GDM1 (cell line): ENCODE results near the gene PPIP5K2.
"Not testable (repeated sequence)": the region's sequence is repeated elsewhere in the genome, so short reads cannot be mapped to it uniquely, and the experiment has no call there.

Source experiments
- DNase-seq: peaks from one replicate; lab custom pipeline; 2025; lab: John Stamatoyannopoulos, UW

Gene PPIP5K2

DNA sequence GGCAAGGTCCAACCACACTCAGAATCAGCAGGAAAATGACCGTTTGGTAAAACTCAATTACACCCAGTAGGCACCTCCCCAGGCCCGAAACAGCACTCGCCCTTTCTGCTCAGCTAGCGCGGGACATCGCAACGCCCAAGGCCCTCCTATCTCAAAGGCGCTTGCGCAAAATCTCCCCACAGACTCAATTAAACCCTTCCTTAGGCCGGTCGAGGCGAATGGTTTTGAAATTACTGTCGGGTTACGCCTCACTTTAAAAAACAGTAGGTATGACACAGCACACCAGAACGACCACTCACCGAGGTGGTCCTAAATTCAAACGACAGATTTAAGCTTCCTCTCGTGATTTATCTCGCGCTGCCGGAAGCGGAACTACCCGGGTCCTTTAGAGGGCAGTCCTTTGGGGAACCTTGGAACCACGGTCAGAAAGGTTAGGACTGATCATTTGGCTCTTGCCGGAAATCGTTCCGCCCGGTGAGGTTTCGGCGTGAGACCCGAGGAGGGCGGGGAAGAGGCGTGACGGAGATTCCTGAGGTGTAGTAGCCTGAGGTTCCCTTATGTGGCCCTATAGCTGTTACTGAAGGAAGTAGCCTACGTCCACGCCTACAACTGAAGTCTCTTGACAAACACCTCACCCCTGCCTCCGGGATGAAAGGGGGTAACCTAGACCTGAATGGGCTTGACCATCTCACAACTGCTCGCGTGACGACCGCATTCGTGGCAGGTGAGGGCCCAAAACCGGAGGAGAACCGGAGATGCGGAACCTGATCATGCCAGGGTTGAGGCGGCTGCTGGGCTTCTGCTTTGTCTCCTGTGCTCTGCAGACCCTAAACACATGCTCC is at the start of gene PPIP5K2, which contains the start of gene GIN1:
TSS of gene PPIP5K2 (plus strand) at position 537 of the 842 bp plus-strand sequence. CDS start 9,289 bp downstream, outside the sequence.
TSS of gene GIN1 (minus strand) at position 374 of the 842 bp plus-strand sequence. CDS start 11,431 bp downstream, outside the sequence.
- DNase-seq, result peak; percentile 98

DNA sequence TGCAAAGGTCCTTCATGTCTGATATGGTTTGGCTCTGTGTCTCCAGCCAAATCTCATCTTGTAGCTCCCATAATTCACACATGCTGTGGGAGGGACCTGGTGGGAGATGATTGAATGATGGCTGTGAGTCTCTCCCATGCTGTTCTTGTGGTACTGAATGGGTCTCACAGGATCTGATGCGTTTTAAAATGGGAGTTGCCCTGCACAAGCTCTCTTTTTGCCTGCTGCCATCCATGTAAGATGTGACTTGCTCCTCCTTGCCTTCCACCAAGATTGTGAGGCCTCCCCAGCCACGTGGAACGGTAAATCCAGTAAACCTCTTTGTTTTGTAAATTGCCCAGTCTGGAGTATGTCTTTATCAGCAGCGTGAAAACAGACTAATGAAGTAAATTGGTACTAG is 46.6 kb upstream of the PPIP5K2 start:
- DNase-seq, result not testable (repeated sequence)

DNA sequence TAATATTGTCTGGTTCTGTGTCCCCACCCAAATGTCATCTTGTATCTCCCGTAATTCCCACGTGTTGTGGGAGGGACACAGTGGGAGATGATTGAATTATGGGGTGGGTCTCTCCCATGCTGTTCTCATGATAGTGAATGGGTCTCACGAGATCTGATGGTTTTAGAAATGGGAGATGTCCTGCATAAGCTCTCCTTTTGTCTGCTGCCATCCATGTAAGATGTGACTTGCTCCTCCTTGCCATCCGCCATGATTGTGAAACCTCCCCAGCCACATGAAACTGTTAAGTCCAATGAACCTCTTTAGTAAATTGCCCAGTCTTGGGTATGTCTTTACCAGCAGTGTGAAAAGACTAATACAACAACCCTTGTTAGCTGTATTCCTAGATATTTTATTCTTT is 44.7 kb upstream of the PPIP5K2 start:
- no peak for DNase-seq

DNA sequence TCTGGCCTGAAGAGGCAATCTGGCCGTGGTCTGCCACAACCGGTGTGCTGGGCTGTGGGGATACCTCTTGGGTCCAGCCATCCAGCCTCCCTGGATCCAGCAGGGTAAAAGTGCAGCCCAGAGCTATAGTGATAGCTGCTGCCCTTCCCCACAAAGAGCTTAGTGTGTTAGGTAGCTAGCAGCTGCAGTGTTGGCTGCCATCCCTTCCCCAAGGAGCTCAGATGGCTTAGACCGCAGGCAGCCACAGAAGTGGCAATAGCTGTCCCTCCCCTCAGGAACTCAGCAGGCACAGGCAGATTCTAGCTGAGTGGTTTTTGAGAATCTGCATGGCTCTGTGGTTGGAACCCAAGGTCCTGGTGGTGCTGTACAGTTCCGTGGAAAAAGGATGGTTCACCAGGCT is 40.3 kb upstream of the PPIP5K2 start:
- DNase-seq, result no peak

DNA sequence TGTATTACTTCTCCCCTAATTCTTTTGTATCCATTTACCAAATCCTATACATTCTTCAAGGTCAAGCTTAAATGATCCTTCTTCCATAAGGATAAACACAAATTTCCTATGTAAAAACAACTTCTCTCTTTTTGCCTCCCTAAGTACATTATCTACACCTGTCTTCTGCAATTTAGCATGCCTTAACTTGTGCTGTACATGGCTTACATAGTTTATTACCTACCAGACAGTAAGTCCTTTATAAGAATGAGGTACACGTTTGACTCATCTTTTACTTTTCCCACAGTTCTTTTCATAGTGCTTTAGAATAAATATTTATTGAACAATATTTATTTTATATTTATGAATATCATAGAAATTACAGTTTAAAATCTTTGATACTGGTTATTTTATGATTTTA is 33.6 kb upstream of the PPIP5K2 start:
- DNase-seq, result no peak

DNA sequence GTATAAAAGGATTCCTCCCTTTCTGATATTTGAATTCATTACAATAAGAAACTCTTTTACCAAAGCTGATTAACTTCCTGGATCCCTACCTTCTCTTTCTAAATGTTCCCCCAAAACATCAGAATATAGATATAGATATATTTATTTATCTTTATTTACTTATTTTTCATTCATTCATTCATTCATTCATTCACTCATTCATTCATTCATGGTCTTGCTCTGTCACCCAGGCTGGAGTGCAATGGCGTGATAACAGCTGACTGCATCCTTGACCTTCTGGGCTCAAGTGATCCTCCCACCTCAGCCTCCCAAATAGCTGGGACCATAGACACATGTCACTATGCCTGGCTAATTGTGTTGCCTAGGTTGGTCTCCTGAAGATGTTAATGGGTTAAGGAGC is 30.8 kb upstream of the PPIP5K2 start:
- no peak for DNase-seq

DNA sequence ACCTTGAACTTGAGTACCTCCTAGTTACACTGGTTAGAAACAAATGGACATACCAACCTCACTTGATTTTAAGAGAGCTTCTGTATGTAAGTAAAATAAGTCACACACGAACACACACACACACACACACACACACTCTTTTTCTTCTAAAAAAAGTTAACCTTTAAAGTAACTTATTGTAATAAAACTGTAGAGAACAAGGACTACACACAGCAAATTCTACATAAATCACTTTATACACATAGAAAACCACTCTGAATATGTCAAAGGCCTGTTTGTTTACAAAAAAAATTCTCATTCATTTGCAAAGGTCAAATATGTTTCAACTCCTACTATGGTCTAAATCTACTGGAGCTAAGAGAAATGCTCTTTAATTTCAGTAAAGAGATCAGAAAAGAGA is 29.3 kb upstream of the PPIP5K2 start:
- no peak for DNase-seq

DNA sequence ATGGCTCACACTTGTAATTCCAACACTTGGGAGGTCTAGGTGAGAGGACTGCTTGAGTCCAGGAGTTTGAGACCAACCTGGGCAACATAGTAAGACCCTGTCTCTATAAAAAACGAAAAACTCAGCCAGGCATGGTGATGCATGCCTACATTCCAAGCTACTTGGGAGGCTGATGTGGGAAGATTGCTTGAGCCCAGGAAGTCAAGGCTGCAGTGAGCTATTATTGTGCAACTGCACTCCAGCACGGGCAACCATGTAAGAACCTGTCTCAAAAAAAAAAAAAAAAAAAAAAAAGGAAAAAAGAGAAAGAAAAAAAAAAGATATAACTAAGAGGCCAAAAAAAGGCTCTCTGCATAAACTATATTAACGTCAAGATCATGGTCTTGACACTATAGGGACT is 27.4 kb upstream of the PPIP5K2 start:
- no peak for DNase-seq

DNA sequence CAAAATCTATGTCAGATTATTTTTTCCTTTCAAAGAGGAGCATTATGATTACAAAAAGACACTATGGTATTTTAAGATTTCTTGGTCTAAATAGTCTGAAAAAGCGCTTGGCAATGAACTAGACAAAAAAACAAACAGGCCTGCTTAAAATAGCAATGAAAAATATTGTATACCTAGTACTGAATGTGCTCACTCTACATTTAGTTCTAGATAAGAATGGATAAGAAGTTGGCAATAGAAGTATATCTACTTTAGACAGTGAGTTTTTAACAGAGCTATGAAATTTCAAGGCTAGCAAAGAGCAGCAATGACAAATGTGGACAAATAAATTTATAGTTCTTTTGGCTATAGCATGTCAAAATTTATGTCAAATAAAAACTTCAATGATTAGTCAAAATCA is 26.4 kb upstream of the PPIP5K2 start:
- DNase-seq, result no peak

DNA sequence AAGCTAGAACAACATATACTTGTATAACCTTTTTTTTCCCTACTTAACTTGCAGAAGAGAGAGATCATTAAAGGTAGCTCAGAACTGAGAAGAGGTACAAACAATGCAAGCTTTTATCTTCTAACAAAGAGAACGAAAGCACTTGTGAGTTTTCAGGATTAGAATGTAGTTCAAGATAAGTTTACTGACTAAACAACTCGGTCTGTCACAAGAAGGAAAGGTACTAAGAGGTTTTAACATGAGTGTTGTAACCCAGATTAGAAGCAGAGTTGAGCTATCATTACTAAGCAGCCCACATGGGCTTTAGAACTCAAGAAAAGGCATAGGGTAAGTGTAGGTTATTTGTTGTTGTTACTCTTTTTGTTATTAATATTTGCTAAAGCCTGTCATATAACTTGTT is 25.4 kb upstream of the PPIP5K2 start:
- no peak for DNase-seq

DNA sequence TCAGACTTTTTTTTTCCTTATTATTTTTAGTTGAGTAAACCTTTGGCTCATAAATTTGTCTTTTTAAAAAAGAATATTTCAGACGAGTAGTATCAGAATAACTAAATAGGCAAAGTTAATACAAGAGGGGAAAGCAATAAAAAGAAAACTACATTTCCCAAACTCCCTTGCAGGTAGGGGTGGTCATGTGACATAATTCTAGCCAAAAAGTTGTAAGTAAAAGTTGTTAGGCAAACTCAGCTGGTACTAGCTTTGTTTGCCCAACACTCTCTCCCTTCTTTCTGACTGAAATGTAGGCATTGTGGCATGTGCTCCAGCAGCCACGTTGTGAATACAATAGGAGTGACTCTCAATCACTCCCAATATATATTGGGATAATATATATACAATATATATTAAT is 21.1 kb upstream of the PPIP5K2 start:
- no peak for DNase-seq

DNA sequence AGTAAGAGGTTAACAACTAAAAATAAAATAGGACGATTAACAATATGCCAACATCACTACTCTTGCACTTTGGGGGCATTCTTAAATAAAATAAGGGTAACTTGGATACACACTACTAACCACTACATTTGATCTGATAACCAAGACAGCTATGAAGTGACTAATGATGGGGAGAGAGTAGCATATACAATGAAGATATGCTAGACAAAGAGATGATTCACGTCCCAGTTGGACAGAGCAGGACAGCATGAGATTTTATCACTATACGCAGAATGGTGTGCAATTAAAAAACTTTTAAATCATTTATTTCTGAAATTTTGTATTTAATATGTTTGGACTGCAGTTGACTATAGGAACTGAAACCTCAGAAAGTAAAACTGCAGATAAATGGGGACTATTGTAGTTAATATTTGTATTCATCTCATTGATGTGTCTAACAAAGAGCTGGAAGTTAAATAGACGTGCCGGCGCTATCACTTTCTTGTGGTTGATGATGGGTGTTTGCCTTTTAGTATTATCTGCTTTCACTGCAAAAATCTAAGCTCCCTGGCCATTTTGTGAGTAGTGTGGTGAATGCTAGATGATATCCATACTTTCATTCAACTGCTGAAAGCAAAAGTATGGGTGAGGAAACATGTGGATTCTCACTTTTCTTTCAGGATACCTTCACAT is 18.9 kb upstream of the PPIP5K2 start:
- no peak for DNase-seq

DNA sequence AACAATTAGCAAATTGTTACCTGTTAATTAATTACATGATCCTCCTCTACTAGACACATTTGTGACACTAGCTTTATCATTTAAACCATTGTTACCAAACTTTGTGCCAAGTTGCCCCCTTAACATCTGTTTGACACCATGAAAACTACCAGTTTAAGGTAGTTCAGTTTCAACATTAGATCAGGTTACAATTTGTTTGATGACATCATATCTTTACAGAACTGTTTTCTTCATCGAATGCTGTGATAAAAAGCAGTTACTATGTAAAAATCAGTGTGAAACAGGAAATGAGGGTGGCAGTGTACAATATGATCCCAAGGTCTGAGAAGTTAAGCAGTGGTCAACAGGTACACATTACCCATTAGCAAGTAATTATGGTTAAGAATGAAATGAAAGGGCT is 17.9 kb upstream of the PPIP5K2 start:
- DNase-seq, result no peak

DNA sequence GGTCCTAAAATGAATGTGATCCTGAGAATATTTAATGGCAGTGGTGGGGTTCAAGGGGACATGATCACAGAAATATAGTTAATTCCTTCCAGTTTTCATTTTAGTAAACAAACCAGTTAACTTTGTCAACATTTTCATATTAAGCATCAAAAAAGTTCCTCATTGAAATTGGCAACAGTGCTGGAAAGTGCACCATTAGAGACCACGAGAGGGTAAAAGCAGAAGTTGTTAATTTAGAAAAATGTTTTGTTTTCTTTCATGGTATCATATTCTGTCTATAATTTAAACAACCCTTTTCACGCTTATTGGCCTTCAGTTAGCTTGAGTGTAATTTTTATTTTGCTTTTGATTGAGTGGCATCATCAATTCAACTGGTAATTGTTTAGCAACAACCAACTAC is 12.0 kb upstream of the PPIP5K2 start:
- DNase-seq, result no peak

DNA sequence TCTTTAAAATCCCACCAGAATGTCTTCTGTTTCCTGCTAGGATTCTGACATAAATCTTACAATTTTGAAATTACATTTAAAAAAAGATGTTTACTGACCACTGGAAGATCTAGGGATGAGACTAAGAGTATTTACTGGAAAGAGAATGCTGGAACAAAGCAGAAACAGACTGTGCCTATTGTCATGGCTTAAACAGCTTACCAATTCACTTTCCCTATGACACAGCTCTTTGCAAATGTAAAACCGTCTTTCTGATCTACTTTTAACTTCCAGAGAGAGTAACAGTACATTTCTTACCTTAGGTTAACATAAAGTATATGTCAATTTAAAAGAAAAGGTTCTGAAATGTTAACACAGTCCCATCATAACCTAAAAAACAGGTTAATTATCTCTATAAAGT is 10.8 kb upstream of the PPIP5K2 start:
- no peak for DNase-seq

DNA sequence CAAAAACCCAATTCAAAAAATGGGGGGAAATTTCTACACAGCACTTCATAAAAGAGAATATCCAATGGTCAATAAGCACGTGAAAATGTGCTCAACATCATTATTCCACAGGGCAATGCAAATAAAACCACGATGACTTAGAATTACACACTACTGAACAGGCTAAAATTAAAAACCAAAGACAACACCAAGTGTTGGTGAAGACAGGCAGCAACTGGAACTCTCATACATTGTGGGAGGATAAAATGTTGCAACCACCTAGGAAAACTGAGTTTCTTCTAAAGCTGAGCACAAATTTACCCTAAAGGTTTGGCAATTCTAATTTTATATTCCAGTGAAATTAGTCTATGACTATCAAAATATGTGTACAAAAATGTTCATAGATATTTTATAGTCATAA is 9.7 kb upstream of the PPIP5K2 start:
- DNase-seq, result no peak

DNA sequence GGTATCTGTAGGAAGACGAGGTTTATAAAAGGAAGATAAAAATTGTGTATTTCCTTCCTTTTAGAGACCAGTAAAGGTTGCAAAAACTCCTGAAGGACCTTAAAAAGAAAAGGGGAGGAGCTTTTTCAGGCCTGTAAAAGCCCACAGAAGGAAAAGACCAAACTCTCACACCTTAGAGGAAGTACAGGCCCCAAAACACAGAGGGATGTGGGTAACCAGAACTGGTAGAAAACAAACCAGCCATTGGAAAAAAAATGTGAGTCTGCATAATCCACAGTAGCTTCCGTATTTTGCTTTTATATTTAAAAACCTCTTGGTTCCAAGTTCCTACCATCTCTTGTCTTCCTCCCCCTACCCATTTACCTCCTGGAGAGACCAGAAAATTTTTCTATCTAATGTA is 8.6 kb upstream of the PPIP5K2 start:
- DNase-seq, result peak; percentile 88

DNA sequence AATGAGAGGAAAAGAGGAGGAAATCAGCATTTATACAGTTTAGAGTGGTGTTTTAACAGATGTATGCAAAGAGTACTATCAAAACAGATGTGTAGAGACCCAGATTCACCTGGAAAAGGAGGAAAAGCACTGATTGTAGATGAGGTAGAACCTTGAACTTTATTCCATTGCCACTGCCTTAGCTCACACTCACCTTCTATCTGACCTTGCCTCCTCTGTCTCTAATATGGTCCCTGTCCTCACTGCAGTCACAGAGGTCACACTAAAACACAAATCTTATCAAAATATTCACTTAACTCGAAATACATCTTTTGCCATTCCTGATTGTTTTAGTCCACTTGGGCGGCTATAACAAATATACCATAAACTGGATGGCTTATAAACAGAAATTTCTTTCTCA is 7.2 kb upstream of the PPIP5K2 start:
- DNase-seq, result no peak

DNA sequence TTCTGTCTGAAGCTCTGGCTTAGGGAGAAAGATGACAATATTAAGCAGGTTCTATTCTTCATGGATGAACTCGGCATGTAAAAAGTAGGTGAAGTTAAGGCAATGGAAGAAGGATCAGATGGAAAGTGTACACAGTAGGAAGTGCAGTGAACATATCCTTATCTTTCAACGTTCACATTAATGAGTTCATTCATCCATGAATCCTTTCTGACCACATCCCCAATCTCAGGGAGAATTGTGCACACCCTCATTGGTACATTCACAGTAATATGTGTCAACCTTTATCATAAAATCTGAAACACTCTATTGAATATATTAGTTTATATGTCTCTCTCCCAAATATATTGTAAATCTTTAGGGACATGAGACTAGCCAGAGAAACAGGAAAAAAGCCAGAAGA is 5.7 kb upstream of the PPIP5K2 start:
- DNase-seq, result no peak

DNA sequence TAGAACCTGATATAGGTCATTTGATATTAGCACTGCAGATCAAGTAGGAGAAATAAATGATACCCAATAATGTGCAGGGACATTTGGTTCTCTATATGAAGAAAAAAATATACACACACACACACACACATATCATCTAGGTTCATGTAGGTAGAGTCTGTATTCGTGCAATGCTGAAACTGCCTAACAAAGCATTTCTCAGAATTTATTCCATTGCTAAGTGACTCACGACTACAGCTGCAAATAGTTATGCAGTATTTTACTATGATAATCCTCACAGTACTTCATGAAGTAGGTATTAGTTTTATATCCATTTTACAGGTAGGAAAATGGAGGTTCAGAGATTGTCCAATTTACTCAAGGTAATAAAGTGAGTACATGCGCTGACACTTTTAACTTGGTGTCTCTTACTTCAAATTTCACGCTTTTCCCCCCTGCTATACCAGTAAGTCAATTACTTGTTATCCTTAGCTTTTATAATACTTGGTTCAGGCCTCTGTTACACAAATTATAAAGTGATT is 2.6 kb upstream of the PPIP5K2 start:
- no peak for DNase-seq

DNA sequence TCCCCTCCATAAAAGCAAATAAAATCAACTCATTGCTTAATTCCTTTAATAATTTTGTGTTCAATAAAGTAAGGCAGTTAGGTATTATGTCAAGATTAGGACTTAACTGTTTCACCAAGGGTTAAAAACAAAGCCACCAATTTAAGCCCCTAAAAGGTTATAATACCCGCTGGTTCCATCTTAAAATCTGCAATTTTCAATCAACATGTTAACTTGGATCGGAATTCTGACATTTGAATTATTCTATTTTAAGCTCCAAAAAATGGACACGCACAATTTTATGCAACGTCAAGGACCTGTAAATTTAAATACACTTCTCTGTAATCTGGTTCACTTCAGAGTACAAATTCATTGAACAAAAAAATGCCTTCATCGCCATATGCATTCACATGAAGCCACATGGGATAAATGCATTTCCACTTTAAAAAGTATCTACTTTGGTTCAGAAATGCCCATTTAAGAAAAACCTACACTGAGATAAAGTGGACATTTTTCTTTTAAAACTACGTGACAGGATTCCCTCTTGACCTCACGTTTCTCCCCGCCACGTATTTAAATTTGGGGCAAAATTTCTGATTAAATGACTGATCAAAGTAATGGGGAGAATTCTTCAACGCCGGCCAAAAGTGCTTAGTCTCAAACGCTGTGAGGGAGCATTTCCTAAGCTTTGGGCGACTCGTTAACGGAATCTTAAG is 884 bp upstream of the PPIP5K2 start:
- no peak for DNase-seq

DNA sequence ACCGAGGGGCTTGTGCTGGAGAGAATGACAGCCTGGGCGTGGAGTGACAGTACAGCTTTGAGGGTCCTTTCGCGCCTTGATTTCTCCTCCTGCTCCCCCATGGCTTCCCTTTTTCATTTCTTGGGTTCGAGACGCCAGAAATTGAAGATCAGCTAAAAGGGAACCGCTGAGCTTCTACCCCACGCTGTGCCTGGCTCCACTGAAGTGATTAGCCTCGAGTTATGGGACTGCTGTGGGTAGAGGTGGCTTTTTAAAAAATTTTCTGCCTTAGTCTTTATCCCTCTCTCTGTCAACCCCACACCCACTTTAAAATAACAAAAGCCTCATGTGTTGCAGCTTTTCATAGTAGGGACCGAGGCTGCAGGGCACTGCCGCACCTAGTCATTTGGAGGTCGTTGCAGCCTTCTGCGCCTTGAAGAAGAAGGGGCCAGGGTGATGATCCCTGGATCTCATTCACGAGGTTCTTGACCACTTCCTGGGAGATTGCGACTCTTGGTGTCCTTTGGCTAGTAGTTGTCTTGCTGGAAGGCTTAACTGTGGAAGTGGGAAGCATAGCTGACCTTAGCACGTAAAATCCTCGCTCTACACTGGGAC is 603 bp downstream of the PPIP5K2 start:
- no peak for DNase-seq
